Transverse colon (tissue), 4 donors: Measurements from ENCODE around the gene ZBTB44. TPM values are rescaled to one million over a fixed set of nuclear protein-coding genes. Genes with fewer than 3 reads are reported as not detected.
"Not testable (repeated sequence)": the region's sequence is repeated elsewhere in the genome, so short reads cannot be mapped to it uniquely, and the experiment has no call there.

Experiments used
- DNase-seq: peaks from one replicate; pipeline ENCODE4 v3.0.0-alpha.2; 2019
- H3K27ac ChIP-seq, 4 donors: fragments of 200-600 bp; sonication (generic); 2 replicates each; pipeline ENCODE4 v1.5.1; 2016 to 2018; ENCODE audit warnings: inconsistent platforms in 4 of 4
- H3K27me3 ChIP-seq: fragments of 200-600 bp; sonication (generic); 2 replicates; pipeline ENCODE4 v1.5.1; 2017; ENCODE audit warnings: inconsistent platforms
- H3K36me3 ChIP-seq, 4 donors: fragments of 200-600 bp; sonication (generic); 2 replicates each; pipeline ENCODE4 v1.5.1; 2017 to 2019; ENCODE audit warnings: inconsistent platforms in 4 of 4
- H3K4me1 ChIP-seq, 4 donors: fragments of 200-600 bp; sonication (generic); 2 replicates each; pipeline ENCODE4 v1.5.1; 2017 to 2020; ENCODE audit warnings: inconsistent platforms in 4 of 4
- H3K4me3 ChIP-seq, 4 donors: fragments of 200-600 bp; sonication (generic); 1 replicate in 1 of 4; 2 replicates in 3 of 4; pipeline versions ENCODE4 v1.5.1 to v1.6.1; 2017 to 2019; ENCODE audit warnings: inconsistent platforms in 4 of 4
- H3K9me3 ChIP-seq, 2 donors: fragments of 200-600 bp; sonication (generic); 2 replicates each; pipeline ENCODE4 v1.5.1; 2017 to 2019; ENCODE audit warnings: inconsistent platforms in 2 of 2
- EP300 ChIP-seq: sonication (generic); formaldehyde crosslinking; IDR thresholded peaks from one replicate; pipeline ENCODE4 v1.6.1; 2017; ENCODE audit warnings: antibody characterized with exemption, low read depth
- POLR2A ChIP-seq: fragments of 450-650 bp; IDR thresholded peaks from one replicate; pipeline ENCODE4 v1.6.1; 2016; ENCODE audit warnings: antibody characterized with exemption, mild to moderate bottlenecking, moderate library complexity
- POLR2AphosphoS5 ChIP-seq, 3 donors: sonication (generic); formaldehyde crosslinking; IDR thresholded peaks; one replicate each; pipeline ENCODE4 v1.6.1; 2016; ENCODE audit warnings: antibody characterized with exemption in 3 of 3
- WGBS, 2 donors: methylation state at CpG; one replicate each; pipeline ENCODE4 v1.1.5; 2018; ENCODE audit warnings: low coverage in 1 of 2; 5-methylcytosine and 5-hydroxymethylcytosine counted together
- in situ Hi-C, 4 donors: fragments of 200-750 bp; cut with MboI; loops; one replicate each; pipeline versions ENCODE4 v1.15.0 to v1.15.1; 2017; ENCODE audit warnings: low sequenced_read_pairs in 3 of 4, low pct_ligation_motif_present in 1 of 4, low pct_unique_long_range_greater_than_20kb in 1 of 4
- intact Hi-C: fragments of 100-400 bp; cut with DNase I; formaldehyde crosslinking; loops from one replicate; pipeline ENCODE4 v1.15.1; 2023; ENCODE audit warnings: low total_unique reads
- total RNA-seq, 4 donors: library from RNA; depleted of rRNA; stranded (reverse); fragments of >200 nt; gene quantifications; one replicate each; pipeline ENCODE4 v1.1.0, GENCODE V29; 2016
- TF ChIP-seq, protein P1 (sequence below), 5 experiments: fragments of 200-600 bp in 3 of 5; fragments of 450-650 bp in 2 of 5; sonication (generic) in 3 of 5; IDR thresholded peaks; 1 replicate in 2 of 5; 2 replicates in 3 of 5; pipeline ENCODE4 v1.5.1; 2016 to 2017; ENCODE audit warnings: antibody characterized with exemption in 5 of 5, inconsistent platforms in 3 of 5, mild to moderate bottlenecking in 2 of 5, moderate library complexity in 1 of 5

Gene ZBTB44
- total RNA-seq, 4 donors from 2014 or later: 29.7 to 64.0 (median 48.6) TPM

DNA sequence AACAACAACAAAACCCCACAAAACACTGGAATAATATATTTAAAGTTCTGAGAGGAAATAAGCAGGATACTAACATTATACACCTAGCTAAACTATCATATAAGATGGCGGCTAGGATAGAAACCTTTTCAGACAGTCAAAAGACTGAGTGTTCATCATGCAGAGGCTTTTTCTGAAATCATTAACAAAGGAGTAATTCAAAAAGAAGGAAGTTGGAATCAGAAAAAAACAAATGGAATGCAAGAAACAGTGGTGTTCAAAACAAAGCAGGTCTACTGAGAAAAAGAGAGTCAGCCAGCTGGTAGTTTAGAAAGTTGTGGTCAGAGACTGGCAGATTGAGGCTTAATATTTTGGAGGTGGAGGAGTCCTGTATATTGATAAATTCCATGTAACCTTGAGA, 30.1 kb upstream of the ZBTB44 start:
- Histone ChIP-seq H3K4me1 (no peaks in the 10 kb centered on the region), H3K4me3 (no peak overlapping the region), H3K36me3 (no peaks in the 10 kb centered on the region), H3K27ac (no peak overlapping the region), H3K27me3 (no peaks in the 10 kb centered on the region), H3K9me3 (peaks cover 3 to 7% of the 10 kb centered on the region in 2 donors)
- intact Hi-C loops (no loop called here), in situ Hi-C loops (no loop called here)
- TF ChIP-seq, protein P1, sequence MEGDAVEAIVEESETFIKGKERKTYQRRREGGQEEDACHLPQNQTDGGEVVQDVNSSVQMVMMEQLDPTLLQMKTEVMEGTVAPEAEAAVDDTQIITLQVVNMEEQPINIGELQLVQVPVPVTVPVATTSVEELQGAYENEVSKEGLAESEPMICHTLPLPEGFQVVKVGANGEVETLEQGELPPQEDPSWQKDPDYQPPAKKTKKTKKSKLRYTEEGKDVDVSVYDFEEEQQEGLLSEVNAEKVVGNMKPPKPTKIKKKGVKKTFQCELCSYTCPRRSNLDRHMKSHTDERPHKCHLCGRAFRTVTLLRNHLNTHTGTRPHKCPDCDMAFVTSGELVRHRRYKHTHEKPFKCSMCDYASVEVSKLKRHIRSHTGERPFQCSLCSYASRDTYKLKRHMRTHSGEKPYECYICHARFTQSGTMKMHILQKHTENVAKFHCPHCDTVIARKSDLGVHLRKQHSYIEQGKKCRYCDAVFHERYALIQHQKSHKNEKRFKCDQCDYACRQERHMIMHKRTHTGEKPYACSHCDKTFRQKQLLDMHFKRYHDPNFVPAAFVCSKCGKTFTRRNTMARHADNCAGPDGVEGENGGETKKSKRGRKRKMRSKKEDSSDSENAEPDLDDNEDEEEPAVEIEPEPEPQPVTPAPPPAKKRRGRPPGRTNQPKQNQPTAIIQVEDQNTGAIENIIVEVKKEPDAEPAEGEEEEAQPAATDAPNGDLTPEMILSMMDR (IDR thresholded peaks at IDR 0.05): no peak
- no peak for TF ChIP-seq EP300
- TF ChIP-seq POLR2A: no peak
- no peak for TF ChIP-seq POLR2AphosphoS5 (IDR thresholded peaks at IDR 0.05)
- 93% methylated on average over 1 of the region's 1 CpG for WGBS, 2 donors
- DNase-seq: no peak

DNA sequence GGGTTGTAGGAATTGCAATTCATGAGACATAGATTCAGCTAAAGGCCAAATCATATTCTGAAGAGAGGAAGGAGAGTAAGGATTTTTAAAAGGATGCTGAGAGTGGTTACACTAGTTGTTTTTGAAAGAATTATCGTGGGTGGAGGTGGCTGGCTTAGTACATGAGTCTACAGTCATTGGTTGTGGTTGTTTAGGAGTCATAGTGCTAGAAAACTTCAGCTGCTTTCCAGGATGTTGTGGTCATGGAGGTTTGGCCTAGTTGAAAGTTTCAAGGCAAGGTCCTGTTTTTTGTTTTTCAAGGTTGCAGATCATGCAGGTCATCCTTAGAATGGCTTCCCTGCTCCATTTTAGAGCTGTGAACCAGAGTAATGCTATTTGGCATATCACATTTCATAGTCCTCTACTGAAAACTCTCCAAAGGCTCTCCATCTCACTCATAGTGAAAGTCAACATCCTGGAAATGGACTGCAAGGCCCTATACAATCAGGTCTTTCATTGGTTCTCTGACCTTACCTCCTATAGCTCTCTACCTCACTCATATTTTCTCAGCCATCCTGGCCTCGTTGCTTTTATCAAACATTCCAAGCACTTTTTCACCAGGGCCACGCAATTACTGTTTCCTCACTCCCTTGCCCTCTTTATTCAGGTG, 26.1 kb upstream of the ZBTB44 start:
- 67 to 72% methylated on average over 2 to 3 of the region's 3 CpGs for WGBS, 2 donors
- intact Hi-C loops (no loop called here), in situ Hi-C loops (no loop called here)
- no peaks in the 10 kb centered on the region for H3K4me1 ChIP-seq
- H3K27ac ChIP-seq: no peak overlapping the region
- no peaks in the 10 kb centered on the region for H3K36me3 ChIP-seq
- TF ChIP-seq POLR2AphosphoS5 (IDR thresholded peaks at IDR 0.05) (no peak), EP300 (no peak), POLR2A (no peak)
- TF ChIP-seq, protein P1 (IDR thresholded peaks at IDR 0.05): no peak
- H3K27me3 ChIP-seq: no peaks in the 10 kb centered on the region
- DNase-seq: no peak
- no peak overlapping the region for H3K4me3 ChIP-seq
- peaks cover 3 to 7% of the 10 kb centered on the region in 2 donors for H3K9me3 ChIP-seq

- no peak for DNase-seq
- Histone ChIP-seq H3K9me3 (peaks cover 3 to 7% of the 10 kb centered on the region in 2 donors), H3K36me3 (no peaks in the 10 kb centered on the region), H3K4me3 (no peak overlapping the region), H3K4me1 (no peaks in the 10 kb centered on the region), H3K27ac (no peak overlapping the region), H3K27me3 (no peaks in the 10 kb centered on the region)
- in situ Hi-C loops (no loop called here), intact Hi-C loops (no loop called here)
- WGBS, 2 donors: 96 to 100% methylated on average over 3 of the region's 3 CpGs
- TF ChIP-seq EP300: no peak
- TF ChIP-seq POLR2A: no peak
- TF ChIP-seq, protein P1 (IDR thresholded peaks at IDR 0.05): no peak
- no peak for TF ChIP-seq POLR2AphosphoS5 (IDR thresholded peaks at IDR 0.05)
Observed at GRCh38 chr11:130338667-130339066, 23.9 kb upstream of the ZBTB44 start.

- no peak overlapping the region for H3K4me3 ChIP-seq
- no peaks in the 10 kb centered on the region for H3K36me3 ChIP-seq
- intact Hi-C loops (no loop called here), in situ Hi-C loops (no loop called here)
- H3K4me1 ChIP-seq: no peaks in the 10 kb centered on the region
- no peak overlapping the region for H3K27ac ChIP-seq
- WGBS, 2 donors: 90 to 91% methylated on average over 2 to 31 of the region's 36 CpGs
- TF ChIP-seq EP300 (no peak), POLR2AphosphoS5 (IDR thresholded peaks at IDR 0.05) (no peak), POLR2A (no peak)
- TF ChIP-seq, protein P1 (IDR thresholded peaks at IDR 0.05): no peak
- no peaks in the 10 kb centered on the region for H3K27me3 ChIP-seq
- no peak for DNase-seq
- peaks cover 3 to 7% of the 10 kb centered on the region in 2 donors for H3K9me3 ChIP-seq
Observed at GRCh38 chr11:130337281-130338089, 22.8 kb upstream of the ZBTB44 start.

DNA sequence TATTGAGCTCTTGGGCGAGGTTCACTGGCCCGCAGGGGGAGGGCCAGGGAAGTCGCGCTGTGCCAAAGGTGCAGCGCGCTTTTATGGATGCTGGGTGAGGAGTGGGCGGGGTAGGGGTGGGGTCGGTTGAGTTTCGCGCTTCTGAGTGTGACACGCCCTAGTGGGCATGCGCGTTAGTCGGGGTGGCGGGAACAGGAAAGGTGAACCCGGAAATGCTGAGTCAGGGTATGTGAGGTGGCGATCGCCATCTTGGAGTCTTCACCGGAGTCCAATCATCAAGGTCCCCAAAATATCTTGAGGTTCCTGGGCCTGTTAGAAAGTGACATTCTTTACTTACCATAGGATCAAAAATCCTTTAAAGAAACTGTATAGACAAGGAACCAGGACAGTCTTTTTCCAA, 16.7 kb upstream of the ZBTB44 start:
- in situ Hi-C loops, H3K27ac ChIP-seq, intact Hi-C loops, H3K36me3 ChIP-seq, H3K4me3 ChIP-seq, DNase-seq, H3K9me3 ChIP-seq, H3K27me3 ChIP-seq, H3K4me1 ChIP-seq: not testable (repeated sequence)
- 95 to 96% methylated on average over 14 to 19 of the region's 19 CpGs for WGBS, 2 donors
